EH (cell line): ENCODE results near the gene SETBP1.

Experiments
- DNase-seq: peaks from one replicate; pipeline ENCODE4 v3.0.0-alpha.2; 2015; ENCODE audit warnings: low read depth

Gene SETBP1

GRCh38 chr18:44759925-44760342 lies 79.2 kb downstream of the SETBP1 start:
- DNase-seq, result no peak

- no peak for DNase-seq
Measured at GRCh38 chr18:44761812-44762211, 81.1 kb downstream of the SETBP1 start.

GRCh38 chr18:44763327-44763726 lies 82.6 kb downstream of the SETBP1 start:
- no peak for DNase-seq

- DNase-seq, result no peak
Measured at GRCh38 chr18:44764863-44765262, 84.2 kb downstream of the SETBP1 start.

GRCh38 chr18:44765456-44765855 lies 84.8 kb downstream of the SETBP1 start:
- DNase-seq, result no peak

GRCh38 chr18:44766450-44766849 lies 85.8 kb downstream of the SETBP1 start:
- DNase-seq, result no peak

- no peak for DNase-seq
Measured at GRCh38 chr18:44767807-44768206, 87.1 kb downstream of the SETBP1 start.

GRCh38 chr18:44770641-44771040 lies 90.0 kb downstream of the SETBP1 start:
- DNase-seq, result no peak

- DNase-seq, result no peak
Measured at GRCh38 chr18:44771572-44771955, 90.9 kb downstream of the SETBP1 start.

- DNase-seq, result peak; percentile 78
Measured at GRCh38 chr18:44771956-44772917, 91.5 kb downstream of the SETBP1 start.

- no peak for DNase-seq
Measured at GRCh38 chr18:44773640-44774155, 93.0 kb downstream of the SETBP1 start.

GRCh38 chr18:44774191-44774590 lies 93.5 kb downstream of the SETBP1 start:
- no peak for DNase-seq

- DNase-seq, result no peak
Measured at GRCh38 chr18:44777457-44778192, 96.9 kb downstream of the SETBP1 start.

GRCh38 chr18:44778788-44779187 lies 98.1 kb downstream of the SETBP1 start:
- DNase-seq, result no peak

- DNase-seq, result no peak
Measured at GRCh38 chr18:44779753-44780292, 99.1 kb downstream of the SETBP1 start.

GRCh38 chr18:44781886-44782285 lies 101.2 kb downstream of the SETBP1 start:
- DNase-seq, result peak; percentile 68

GRCh38 chr18:44782617-44783016 lies 101.9 kb downstream of the SETBP1 start:
- DNase-seq, result no peak

GRCh38 chr18:44783371-44783770 lies 102.7 kb downstream of the SETBP1 start:
- no peak for DNase-seq

GRCh38 chr18:44786257-44786656 lies 105.6 kb downstream of the SETBP1 start:
- no peak for DNase-seq

- no peak for DNase-seq
Measured at GRCh38 chr18:44786688-44787087, 106.0 kb downstream of the SETBP1 start.

GRCh38 chr18:44788334-44788733 lies 107.6 kb downstream of the SETBP1 start:
- no peak for DNase-seq

GRCh38 chr18:44789710-44790109 lies 109.0 kb downstream of the SETBP1 start:
- DNase-seq, result peak; percentile 71

GRCh38 chr18:44790860-44791259 lies 110.2 kb downstream of the SETBP1 start:
- no peak for DNase-seq
